ENCODE data around the gene DNAJC18. TPM values are rescaled to one million over a fixed set of nuclear protein-coding genes. Genes with fewer than 3 reads are reported as not detected.

The DNAJC18 gene
- total RNA-seq, 1 donor from 2014 or later, result 7.9 TPM

DNA sequence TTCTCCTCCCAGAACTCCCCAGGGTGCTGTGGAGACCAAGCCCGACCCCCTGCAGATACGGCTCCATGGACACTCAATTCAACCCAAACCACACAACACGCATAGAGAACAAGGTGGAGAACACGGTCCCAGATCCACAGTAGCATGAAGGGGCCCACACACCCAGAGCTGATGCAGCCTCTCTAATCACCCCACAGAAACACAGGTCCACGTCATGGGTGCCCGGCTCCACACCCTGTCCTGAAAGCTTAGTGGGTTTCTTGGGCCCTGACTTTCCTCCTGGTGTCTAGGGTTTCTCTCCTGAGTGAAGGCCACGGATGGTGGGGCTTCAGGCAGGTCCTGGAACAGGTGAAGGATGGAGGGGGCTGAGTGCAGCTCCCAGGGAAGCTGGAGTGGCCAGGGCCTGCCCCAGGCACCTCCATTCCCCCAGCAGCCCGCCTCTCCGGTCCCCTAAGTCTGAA lies 54.7 kb downstream of the DNAJC18 start:
- ATAC-seq (peak; percentile 1), DNase-seq (ENCODE audit: missing footprints) (no peak)
- intact Hi-C loops (cut with DNase I), result loop anchor here (5.0 kb wide), 1 partner anchor 92 kb away; the partner anchor contains the start of gene MATR3

DNA sequence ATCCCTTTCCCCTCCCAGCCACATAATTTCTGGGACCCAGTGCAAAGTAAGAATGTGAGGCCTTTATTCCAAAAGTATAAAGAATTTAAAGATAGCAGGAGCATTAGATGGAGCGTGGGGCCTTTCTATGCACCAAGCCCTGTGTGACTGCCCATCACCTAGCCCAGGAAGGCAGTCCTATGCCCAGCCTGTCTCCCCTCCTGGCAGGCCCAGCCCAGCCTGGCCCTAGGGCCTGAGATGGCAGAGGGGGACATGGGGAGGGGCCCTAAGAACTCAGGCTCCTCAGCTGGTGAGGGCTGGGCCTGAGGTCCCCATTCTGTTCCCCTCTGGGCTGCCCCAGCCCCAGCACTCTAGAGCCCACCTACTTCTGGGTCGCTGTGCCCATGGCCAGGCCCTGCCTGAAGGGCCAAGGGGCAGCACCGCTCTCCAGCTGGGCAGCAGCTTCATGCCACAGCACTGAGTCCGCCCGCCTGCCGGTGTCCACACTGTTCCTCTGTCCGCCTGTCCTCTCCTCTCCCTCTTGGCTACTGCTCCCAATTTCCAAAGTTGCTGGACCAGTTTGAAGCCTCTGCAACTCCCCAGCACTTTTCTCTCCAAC lies 55.2 kb downstream of the DNAJC18 start:
- ATAC-seq, result peak; percentile 2
- DNase-seq (ENCODE audit: missing footprints), result no peak
- intact Hi-C loops (cut with DNase I), result no loop called here

DNA sequence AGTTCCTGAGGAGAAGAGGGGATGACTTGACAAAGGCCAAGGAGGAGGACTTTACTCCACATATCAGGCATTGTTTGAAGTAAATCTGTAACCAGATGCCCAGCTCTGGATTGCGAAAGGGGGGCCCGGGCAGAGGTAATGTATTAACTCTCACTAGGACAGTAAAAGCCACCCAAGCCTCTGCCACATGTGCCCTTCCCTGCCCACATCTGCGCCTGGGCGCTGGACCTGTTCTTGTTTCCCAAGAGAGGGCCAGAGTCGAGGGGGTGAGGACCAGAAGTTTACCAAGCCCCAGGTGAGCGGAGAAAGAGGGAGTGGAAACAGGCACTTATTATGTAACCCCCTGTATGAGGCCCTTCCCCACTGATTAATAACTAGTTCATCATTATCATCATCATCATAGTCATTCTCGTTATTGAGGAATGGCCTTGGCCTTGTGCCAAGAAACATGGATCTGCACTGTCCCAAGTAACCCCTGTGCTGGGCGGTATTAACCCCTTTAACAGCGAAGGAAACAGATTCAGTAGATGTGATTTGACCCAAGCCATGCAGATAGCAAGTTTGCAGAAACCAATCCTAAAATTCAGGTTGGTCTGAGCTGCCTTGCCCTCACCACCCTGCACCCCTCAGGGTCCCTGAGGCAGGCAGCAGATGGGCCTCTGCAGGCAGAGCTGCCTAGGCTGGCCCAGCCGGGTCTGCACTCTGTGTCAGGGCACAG lies 55.9 kb downstream of the DNAJC18 start, which contains the start of gene SLC23A1:
SLC23A1 (minus strand) TSS at position 23 of the 718 bp plus-strand sequence. CDS start 44 bp downstream, outside the sequence.
- intact Hi-C loops (cut with DNase I), result no loop called here

DNA sequence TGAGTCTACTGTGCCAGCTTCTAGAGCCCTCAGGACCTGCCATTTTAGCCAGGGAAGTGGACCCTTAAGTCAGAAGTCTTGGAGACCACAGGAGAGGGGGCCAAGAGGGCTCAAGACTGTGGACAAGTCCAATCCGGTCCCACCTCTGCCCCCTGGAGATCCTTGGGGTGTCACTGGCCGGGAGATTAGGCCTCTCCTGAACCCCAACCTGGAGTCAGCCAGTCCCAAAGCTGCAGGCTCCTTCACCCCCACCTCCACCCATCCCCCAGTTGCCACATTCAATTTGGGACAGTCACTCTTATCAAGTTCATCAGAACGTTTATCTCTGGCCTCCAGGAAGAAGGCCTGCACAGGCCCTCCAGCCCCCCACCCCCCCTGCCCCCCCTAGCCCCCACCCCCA lies 56.5 kb downstream of the DNAJC18 start:
- intact Hi-C loops (cut with DNase I), result no loop called here
- ATAC-seq (no peak), DNase-seq (ENCODE audit: missing footprints) (no peak)

More for the DNA sequence above, 55.9 kb downstream of the DNAJC18 start, which contains the start of gene SLC23A1:
- no peak for DNase-seq (ENCODE audit: missing footprints)
- ATAC-seq, result no peak

DNA sequence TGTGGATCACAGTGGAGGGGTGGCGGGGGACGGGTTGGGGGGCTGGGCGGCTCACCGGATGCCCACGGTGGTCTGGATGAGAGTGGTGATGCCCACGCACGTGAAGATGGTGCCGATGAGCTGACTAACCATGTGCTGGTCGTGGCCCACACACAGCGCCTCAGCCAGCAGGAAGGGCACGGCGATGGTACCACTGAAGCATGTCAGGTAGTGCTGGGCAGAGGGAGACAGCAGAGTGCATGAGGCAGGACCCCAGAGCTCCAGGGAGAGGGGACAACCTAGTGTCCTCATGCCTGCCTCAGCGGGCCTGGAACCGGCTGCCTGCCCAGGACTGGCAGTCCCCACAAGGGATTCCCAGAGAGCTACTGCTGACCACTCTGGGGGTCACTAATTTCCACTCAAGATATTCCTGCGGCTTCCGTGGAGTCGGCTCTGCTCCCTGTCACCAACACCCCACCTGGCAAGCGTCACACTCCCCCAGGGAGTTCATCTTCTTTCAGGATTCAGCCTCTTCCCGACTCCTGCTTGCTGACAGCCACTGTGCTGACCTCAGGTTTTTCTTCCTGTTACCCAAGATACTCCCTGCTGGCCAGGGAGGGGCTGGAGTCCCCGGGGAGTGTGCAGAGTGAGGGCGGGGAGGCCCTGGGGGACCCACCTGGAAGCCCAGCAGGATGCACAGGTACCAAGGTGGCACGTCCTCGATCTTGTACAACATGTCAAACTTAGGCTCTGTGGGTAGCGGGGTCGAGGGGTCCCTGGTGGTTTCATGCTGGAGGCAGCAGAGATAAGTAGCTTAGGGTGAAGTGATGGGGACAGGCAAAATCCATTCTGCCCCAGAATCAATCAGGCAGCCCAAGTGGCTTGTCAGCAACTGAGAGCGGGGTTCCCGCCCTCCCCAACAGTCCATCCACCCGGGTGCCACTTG lies 57.2 kb downstream of the DNAJC18 start:
- DNase-seq (ENCODE audit: missing footprints) (no peak), ATAC-seq (no peak)
- intact Hi-C loops (cut with DNase I), result no loop called here

DNA sequence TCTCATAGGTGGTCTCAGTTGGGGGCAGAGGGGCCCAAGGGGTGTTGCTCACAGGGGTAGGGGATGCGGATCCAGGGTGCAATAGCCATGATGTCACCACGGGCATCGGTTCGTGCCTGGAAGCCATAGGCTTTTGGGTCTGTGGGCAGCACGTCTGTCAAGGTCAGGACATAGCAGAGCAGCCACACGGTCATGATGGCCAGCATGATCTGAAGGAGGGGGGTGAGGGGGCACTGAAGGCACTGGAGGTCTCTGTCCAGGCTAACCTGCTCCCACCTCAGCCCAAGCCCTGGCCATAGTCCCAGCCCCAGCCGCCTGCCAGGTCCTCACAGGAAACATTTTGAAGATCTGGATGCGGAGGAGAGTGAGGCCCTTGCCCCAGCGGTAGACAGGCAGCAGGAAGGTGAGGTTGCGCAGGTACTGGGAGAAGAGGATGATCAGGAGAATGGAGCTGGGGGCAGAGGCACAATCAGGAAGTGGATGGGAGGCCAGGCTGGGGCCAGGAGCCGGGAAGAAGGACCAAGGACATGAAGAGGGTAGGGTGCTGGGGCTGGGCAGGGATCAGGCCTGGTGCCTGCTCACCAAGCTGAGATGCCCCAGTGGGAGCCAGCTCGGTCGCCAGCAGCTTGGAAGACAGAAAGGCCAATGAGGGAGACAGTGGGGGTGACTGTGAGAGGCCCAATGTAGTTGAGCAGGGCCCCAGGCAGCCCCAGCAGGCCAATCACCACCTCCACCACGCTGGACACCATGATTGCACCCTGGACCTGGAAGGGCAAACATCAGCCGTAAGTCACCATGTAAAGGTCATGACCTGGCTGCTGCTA lies 59.5 kb downstream of the DNAJC18 start:
- peak; percentile 59 for DNase-seq (ENCODE audit: missing footprints)
- intact Hi-C loops (cut with DNase I), result no loop called here
- no peak for ATAC-seq

DNA sequence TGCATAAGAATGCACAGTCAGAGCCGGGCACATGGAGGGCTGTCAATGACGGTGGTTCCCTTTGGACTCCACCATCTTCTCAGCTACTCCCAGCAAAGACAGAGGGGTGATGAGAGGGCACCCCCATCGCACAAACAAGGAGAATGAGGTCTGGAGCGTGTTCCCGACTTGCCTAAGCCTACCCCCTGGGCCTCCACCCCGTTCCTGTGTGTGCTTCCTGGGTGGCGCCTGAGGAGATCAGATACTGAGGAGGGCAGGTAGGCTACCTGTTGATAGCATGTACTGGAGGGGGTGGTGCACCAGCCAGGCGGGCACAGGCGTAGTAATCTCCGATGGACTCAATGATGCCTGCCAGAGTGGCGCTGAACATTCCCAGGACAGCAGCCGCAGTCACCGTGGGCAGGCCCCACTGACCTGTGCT lies 60.4 kb downstream of the DNAJC18 start:
- DNase-seq (ENCODE audit: missing footprints) (peak; percentile 58), ATAC-seq (no peak)
- intact Hi-C loops (cut with DNase I), result no loop called here

DNA sequence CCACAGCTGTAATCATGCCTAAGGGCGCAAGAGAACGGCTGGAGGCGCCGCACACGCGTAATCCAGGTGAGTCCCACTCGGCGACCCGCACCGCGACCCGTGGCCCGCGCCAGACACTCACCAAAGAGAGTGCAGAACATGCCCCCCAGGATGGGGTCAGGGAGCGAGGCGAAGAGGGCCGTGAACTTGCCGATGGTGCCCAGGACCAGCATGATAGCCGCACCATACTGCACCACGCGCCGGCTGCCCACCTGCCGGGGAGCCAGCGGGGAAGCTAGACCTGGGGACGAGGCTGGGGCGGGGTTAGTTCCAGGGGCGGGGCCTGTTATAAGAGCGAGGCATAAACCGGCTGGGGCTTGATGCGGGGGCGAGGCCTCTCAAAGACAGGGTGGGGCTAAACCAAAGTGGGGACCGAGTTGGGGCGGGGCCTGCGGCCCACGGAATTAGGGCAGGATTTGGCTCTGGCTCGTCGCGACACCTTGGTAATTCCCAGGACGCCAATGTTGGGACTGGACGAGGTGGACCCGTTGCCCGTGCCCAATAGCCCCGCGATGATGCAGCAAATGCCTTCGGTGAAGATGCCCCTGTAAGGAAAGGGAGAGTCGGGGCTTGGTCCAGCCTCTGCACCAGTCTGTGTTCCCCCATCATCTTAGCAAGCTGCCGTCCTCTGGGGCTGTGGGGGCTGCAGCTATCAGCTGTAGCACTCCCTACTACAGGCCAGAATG lies 61.1 kb downstream of the DNAJC18 start:
- ATAC-seq (no peak), DNase-seq (ENCODE audit: missing footprints) (no peak)
- intact Hi-C loops (cut with DNase I), result no loop called here

DNA sequence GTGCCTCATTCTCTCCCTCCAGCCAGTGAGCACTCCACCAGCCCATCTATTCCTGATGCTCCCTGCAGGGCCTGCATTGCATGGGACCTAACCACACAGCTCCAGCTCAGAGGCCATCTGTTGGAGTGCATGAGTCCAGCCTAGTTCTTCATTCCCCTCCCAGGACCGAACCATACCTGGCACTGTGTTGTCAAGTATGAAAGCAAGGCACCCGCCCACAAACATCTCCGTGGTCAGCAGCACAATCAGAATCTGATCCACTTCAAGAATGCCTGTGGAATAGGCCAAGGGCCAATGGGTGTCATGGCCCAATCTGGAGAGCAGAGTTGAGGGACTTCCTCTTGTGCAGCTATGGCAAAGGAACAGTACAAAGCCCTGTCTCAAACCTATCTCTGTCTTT lies 62.1 kb downstream of the DNAJC18 start:
- ATAC-seq, result no peak
- intact Hi-C loops (cut with DNase I), result no loop called here
- no peak for DNase-seq (ENCODE audit: missing footprints)

DNA sequence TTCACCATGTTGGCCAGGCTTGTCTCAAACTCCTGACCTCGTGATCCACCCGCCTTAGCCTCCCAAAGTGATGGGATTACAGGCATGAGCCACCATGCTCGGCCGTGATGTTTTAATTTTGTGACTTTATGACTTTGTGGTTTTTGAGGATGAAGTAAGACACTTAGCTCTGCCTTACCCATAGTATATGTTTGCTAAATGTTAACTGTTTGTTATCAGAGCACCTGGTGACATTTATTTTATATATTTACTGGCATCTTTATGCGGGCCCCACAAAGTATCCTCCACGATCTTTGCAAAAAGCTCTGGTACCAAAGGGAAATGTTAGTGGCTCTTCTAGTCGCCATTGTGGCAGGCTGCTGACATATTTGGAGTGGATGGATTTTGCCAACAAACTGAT lies 63.0 kb downstream of the DNAJC18 start:
- ATAC-seq, result no peak

DNA sequence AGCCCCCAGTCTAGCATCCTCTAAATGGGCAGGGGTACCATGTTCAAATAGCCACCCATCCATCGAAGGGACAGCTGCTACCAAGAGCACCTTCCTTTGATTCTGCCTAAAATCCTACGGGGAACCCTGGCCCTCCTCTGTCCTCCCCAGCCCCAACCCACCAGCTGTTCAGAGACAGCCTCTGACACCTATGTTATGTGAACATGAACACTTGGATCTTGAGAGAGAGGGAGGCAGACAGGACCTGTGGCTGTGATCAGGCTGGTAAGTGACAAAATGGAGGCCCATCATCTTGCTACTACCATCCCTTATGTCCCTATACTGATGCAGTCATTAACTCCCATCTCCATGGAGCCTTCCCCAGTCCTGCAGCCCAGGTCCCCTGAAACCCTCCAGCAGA lies 64.4 kb downstream of the DNAJC18 start:
- DNase-seq (ENCODE audit: missing footprints) (no peak), ATAC-seq (no peak)
- intact Hi-C loops (cut with DNase I), result no loop called here

More for the DNA sequence above, 63.0 kb downstream of the DNAJC18 start:
- no peak for DNase-seq (ENCODE audit: missing footprints)
- intact Hi-C loops (cut with DNase I), result no loop called here

DNA sequence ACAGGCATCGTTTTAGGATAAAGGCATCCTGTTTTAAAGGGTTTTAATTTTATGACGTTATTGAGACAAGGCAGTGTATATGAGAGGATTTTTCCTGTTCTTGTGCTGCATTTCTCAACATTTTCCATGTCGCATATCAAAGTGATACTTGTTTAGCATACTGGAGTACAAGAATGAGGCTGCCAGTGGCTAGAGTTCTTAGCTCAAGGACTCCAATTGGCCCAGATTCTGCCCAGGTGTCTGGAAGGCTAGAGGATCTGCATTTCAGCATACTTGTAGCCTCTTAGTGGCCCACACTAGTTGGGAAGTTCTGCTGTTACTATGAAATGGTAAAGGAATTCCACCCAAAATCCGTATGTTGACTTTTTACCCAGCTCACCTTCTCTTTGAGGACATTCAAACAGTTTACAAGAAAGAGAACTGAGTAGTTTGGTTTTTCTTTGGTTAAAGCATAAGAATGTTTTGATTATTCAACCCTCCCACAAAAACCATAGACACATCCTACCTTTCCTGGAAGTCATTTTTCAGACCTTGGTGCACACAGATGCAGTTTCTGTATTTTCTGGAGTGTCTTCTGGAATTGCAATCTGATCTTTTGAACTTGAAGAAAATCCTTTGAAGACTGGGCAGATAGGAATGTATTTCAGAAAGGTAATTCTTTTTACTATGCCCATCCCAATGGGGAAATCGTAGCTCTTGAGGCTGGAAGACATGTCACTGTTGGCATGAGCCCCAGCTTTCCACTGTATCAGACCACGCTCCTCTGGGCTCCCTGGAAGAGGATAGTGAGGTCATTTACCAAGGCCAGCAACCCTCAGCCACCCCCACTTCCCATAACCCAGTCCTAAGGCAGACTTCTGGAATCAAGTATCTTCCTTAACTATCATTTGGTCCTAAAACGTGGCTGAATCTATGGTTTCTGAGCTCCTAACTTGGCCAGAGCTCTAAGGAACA lies 67.6 kb downstream of the DNAJC18 start:
- intact Hi-C loops (cut with DNase I), result loop anchor here (2.0 kb wide), 1 partner anchor 19 kb away; no protein-coding TSS in a partner anchor
- DNase-seq (ENCODE audit: missing footprints), result no peak
- peak; percentile 23 for ATAC-seq

DNA sequence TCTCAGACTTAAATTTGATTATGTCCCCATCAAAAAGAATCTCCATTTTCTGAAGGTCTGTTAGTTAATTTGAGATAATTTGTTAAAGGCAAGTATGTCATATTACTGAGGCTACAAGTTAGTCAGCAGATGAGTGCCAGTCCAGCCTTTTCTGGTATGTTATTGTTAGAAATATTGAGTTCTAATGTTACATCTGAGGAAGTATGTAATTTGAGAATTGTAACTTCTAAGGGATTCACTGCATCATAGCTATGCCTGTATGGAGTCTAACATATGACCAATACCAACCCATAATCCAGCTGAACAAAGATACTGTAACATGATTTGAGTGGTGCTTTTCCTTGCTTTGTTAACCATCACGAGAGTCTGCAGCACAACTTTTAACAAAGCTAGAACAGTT lies 70.1 kb downstream of the DNAJC18 start:
- intact Hi-C loops (cut with DNase I), result no loop called here
- ATAC-seq (no peak), DNase-seq (ENCODE audit: missing footprints) (no peak)

DNA sequence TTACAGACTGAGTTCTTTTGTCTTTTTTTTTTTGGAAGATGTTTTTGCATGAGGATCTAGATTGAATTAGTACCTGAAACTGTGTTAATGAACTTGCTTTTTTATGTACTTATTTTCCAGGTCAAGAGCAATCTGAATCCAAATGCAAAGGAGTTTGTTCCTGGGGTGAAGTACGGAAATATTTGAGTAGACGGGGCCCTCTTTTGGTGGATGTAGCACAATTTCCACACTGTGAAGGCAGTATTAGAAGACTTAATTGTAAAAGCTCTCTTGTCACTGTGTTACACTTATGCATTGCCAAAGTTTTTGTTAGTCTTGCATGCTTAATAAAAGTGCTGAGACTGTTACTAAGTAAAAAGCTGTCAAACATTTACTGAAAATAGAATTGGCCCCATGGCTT lies 70.7 kb downstream of the DNAJC18 start:
- intact Hi-C loops (cut with DNase I), result no loop called here
- no peak for DNase-seq (ENCODE audit: missing footprints)
- ATAC-seq, result no peak

DNA sequence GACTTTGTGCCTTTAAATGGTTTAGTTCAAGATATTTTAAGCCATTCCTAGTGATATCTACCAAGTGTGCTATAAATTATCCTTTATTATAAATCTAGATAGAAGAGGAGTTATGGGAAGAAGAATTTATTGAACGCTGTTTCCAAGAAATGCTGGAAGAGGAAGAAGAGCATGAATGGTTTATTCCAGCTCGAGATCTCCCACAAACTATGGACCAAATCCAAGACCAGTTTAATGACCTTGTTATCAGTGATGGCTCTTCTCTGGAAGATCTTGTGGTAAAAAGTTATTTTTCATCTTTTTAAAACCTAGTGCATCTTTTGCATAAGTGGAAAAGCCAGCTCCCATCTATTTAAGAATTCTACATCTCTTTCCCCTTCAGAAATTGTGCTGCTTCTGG lies 74.9 kb downstream of the DNAJC18 start:
- intact Hi-C loops (cut with DNase I), result no loop called here
- DNase-seq (ENCODE audit: missing footprints), result no peak
- ATAC-seq, result no peak

DNA sequence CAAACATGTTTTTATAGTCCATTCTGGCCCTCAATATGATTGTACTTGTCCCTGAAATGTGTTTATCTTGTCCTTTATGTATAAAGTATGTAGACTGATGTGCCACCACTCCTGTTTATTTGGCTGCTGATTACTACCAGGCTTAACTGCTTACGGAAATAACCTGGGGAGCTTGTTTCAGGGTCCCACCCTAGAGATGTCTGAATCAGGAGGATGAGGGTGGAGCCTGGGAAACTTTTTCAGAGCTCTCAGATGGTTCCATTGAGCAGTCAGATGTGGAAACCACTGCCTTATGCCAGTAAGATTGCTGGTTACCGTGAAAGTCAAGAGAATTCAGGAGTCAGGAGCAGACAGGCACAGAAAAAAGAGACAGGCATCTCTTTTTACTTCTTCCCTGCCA lies 75.4 kb downstream of the DNAJC18 start:
- intact Hi-C loops (cut with DNase I), result no loop called here
- DNase-seq (ENCODE audit: missing footprints) (no peak), ATAC-seq (no peak)

Data from Right ventricle myocardium inferior (tissue), 1 donor.